GM19240 (cell line): ENCODE results near the gene PLCXD1.
"Not testable (repeated sequence)": the region's sequence is repeated elsewhere in the genome, so short reads cannot be mapped to it uniquely, and the experiment has no call there.

Source experiments
- DNase-seq: peaks from one replicate; pipeline ENCODE4 v3.0.0; 2011; ENCODE audit warnings: low spot score; ENCODE audit not compliant: insufficient read length

PLCXD1 gene

GRCh38 chrX:316351-317325 is 35.5 kb downstream of the PLCXD1 start:
- DNase-seq, result no peak

GRCh38 chrX:317424-318067 is 36.4 kb downstream of the PLCXD1 start:
- DNase-seq, result no peak

GRCh38 chrX:318068-318738 is 37.0 kb downstream of the PLCXD1 start:
- peak; percentile 84 for DNase-seq

- DNase-seq, result peak; percentile 78
Observed at GRCh38 chrX:318739-319578, 37.8 kb downstream of the PLCXD1 start, which contains the start of gene GTPBP6. GTPBP6 (minus strand) TSS chrX:318796; CDS start chrX:318787, 9 bp downstream.

- DNase-seq, result no peak
Observed at GRCh38 chrX:319579-320125, 38.5 kb downstream of the PLCXD1 start.

- DNase-seq, result no peak
Observed at GRCh38 chrX:320126-320783, 39.1 kb downstream of the PLCXD1 start.

GRCh38 chrX:323721-324628 is 42.8 kb downstream of the PLCXD1 start:
- no peak for DNase-seq

- DNase-seq, result not testable (repeated sequence)
Observed at GRCh38 chrX:324664-325063, 43.5 kb downstream of the PLCXD1 start.

- DNase-seq, result no peak
Observed at GRCh38 chrX:327660-328126, 46.5 kb downstream of the PLCXD1 start.

GRCh38 chrX:329291-329910 is 48.2 kb downstream of the PLCXD1 start:
- DNase-seq, result no peak

- DNase-seq, result not testable (repeated sequence)
Observed at GRCh38 chrX:330141-330725, 49.1 kb downstream of the PLCXD1 start.

- DNase-seq, result no peak
Observed at GRCh38 chrX:330726-331150, 49.6 kb downstream of the PLCXD1 start.

GRCh38 chrX:331151-331824 is 50.1 kb downstream of the PLCXD1 start:
- no peak for DNase-seq

GRCh38 chrX:331825-332495 is 50.8 kb downstream of the PLCXD1 start:
- no peak for DNase-seq

- DNase-seq, result no peak
Observed at GRCh38 chrX:332496-332860, 51.3 kb downstream of the PLCXD1 start.

- no peak for DNase-seq
Observed at GRCh38 chrX:332916-333610, 51.9 kb downstream of the PLCXD1 start.
